PC-9 (cell line): ENCODE data around the gene LMNTD2. TPM values are rescaled to one million over a fixed set of nuclear protein-coding genes. Genes with fewer than 3 reads are reported as not detected.

Source experiments
- BruUV-seq: library from RNA; stranded (reverse); fragments of 400-500 nt; replicated peaks from 2 replicates; lab custom pipeline; 2021; lab: Mats Ljungman, UMichigan
- CTCF ChIA-PET: fragments of 300-600 bp; sonication (Branson Sonifier 250); formaldehyde crosslinking; loops from one replicate; lab custom pipeline; 2022; ENCODE audit warnings: antibody characterized with exemption; lab: Charles Lee
- POLR2A ChIA-PET: fragments of 300-600 bp; sonication (Branson Sonifier 250); formaldehyde crosslinking; loops from one replicate; lab custom pipeline; 2022; ENCODE audit warnings: antibody characterized with exemption; ENCODE audit not compliant: unreplicated experiment; lab: Charles Lee
- DNase-seq, 2 experiments: peaks; one replicate each; pipeline versions ENCODE4 v3.0.0 to v3.0.0-alpha.2; 2015 to 2022; ENCODE audit warnings: mixed read lengths in 1 of 2
- H2AFZ ChIP-seq: fragments of 200-600 bp; sonication (generic); 2 replicates; pipeline ENCODE4 v1.8.1; 2017; ENCODE audit warnings: antibody characterized with exemption
- H3F3A ChIP-seq: fragments of 200-600 bp; sonication (generic); 2 replicates; pipeline ENCODE4 v1.8.1; 2017; ENCODE audit warnings: antibody characterized with exemption, mild to moderate bottlenecking, low read depth; ENCODE audit not compliant: insufficient read depth
- H3K27ac ChIP-seq: fragments of 200-600 bp; sonication (generic); 2 replicates; pipeline ENCODE4 v1.6.1; 2016; ENCODE audit warnings: mixed run types
- H3K27me3 ChIP-seq: fragments of 200-600 bp; sonication (generic); 2 replicates; pipeline ENCODE4 v1.6.1; 2016; ENCODE audit warnings: low read depth, mixed run types; ENCODE audit not compliant: insufficient read depth
- H3K36me3 ChIP-seq: fragments of 200-600 bp; sonication (generic); 2 replicates; pipeline ENCODE4 v1.6.1; 2016; ENCODE audit warnings: low read depth, mixed run types
- H3K4me1 ChIP-seq: fragments of 200-600 bp; sonication (generic); replicated peaks from 2 replicates; pipeline ENCODE4 v1.6.1; 2016; ENCODE audit warnings: mixed run types; ENCODE audit not compliant: insufficient read depth
- H3K4me2 ChIP-seq: fragments of 200-600 bp; sonication (generic); 2 replicates; pipeline ENCODE4 v1.6.1; 2017; ENCODE audit warnings: mixed run types
- H3K4me3 ChIP-seq: fragments of 200-600 bp; sonication (generic); 2 replicates; pipeline ENCODE4 v1.6.1; 2016; ENCODE audit warnings: mixed run types
- H3K79me2 ChIP-seq: fragments of 200-600 bp; sonication (generic); 2 replicates; pipeline ENCODE4 v1.6.1; 2017; ENCODE audit warnings: low read depth, mixed run types
- H3K9me2 ChIP-seq: fragments of 200-600 bp; sonication (generic); 2 replicates; pipeline ENCODE4 v1.8.1; 2017; ENCODE audit warnings: mild to moderate bottlenecking; ENCODE audit not compliant: insufficient read depth
- H3K9me3 ChIP-seq: fragments of 200-600 bp; sonication (generic); 2 replicates; pipeline ENCODE4 v1.8.1; 2016; ENCODE audit warnings: low read depth; ENCODE audit not compliant: insufficient read depth
- H4K20me1 ChIP-seq: fragments of 200-600 bp; sonication (generic); 2 replicates; pipeline ENCODE4 v1.8.1; 2017; ENCODE audit not compliant: insufficient read depth
- CTCF ChIP-seq: fragments of 200-600 bp; sonication (generic); conservative IDR thresholded peaks from 2 replicates; pipeline ENCODE4 v1.6.1; 2017; ENCODE audit warnings: mixed run types, antibody characterized with exemption, mild to moderate bottlenecking, moderate library complexity
- EZH2 ChIP-seq: fragments of 200-600 bp; sonication (generic); IDR thresholded peaks from 2 replicates; pipeline ENCODE4 v1.8.0; 2017; ENCODE audit warnings: antibody characterized with exemption, low read depth
- intact Hi-C: fragments of 100-400 bp; cut with micrococcal nuclease; formaldehyde crosslinking; loops from one replicate; pipeline ENCODE4 v1.10.0; 2022; ENCODE audit not compliant: unreplicated experiment
- total RNA-seq: library from RNA; stranded (reverse); gene quantifications from 2 replicates; pipeline ENCODE4 v1.2.3, GENCODE V29; 2021

Gene LMNTD2
- total RNA-seq, 1 experiment from 2014 or later: 16.3 TPM

DNA sequence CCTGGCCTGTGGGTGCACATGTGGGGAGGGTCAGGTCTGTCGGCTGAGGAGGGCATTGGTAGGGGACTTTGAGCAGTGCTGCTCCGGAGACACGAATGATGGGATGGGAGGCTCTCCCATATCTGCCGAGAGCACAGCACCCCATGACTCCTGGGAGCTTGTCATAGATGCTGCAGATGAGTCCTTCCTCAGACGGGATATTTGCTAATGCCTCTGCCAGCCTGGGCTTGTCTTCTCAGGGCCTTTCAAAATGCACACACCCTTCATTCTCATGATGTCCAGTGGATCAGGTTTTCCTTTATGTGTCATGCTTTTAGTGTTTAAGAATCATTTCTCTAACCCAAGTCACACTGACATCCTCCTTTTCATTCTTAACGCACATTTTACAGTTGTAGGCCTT, 45.4 kb downstream of the LMNTD2 start:
- H3K27ac ChIP-seq: no peak overlapping the region
- H3K4me1 ChIP-seq: no peaks in the 10 kb centered on the region
- no peak overlapping the region for H2AFZ ChIP-seq
- TF ChIP-seq CTCF (no peak), EZH2 (no peak)
- no peak for DNase-seq
- intact Hi-C loops: loop anchor here (5.0 kb wide), 1 partner anchor 123 kb away; the partner anchor contains the start of gene PKP3
- H3K36me3 ChIP-seq: no peaks in the 10 kb centered on the region
- CTCF ChIA-PET: no interaction called here
- POLR2A ChIA-PET: no interaction called here
- BruUV-seq: no TSS peak
- H3K9me3 ChIP-seq: no peaks in the 10 kb centered on the region
- no peak overlapping the region for H3K4me2 ChIP-seq
- H3K27me3 ChIP-seq: no peaks in the 10 kb centered on the region
- no peak overlapping the region for H3K4me3 ChIP-seq
- H3F3A ChIP-seq: no peaks in the 10 kb centered on the region
- H4K20me1 ChIP-seq: no peaks in the 10 kb centered on the region
- H3K79me2 ChIP-seq: no peaks in the 10 kb centered on the region
- no peaks in the 10 kb centered on the region for H3K9me2 ChIP-seq

GRCh38 chr11:514606-515005, 45.9 kb downstream of the LMNTD2 start:
- no peaks in the 10 kb centered on the region for H3F3A ChIP-seq
- TF ChIP-seq EZH2 (no peak), CTCF (no peak)
- POLR2A ChIA-PET: no interaction called here
- H3K79me2 ChIP-seq: no peaks in the 10 kb centered on the region
- no peaks in the 10 kb centered on the region for H4K20me1 ChIP-seq
- intact Hi-C loops: loop anchor here (5.0 kb wide), 1 partner anchor 122 kb away; the partner anchor contains the start of gene PKP3
- no peak for DNase-seq
- H3K36me3 ChIP-seq: no peaks in the 10 kb centered on the region
- no peak overlapping the region for H2AFZ ChIP-seq
- H3K9me3 ChIP-seq: no peaks in the 10 kb centered on the region
- H3K4me2 ChIP-seq: no peak overlapping the region
- CTCF ChIA-PET: no interaction called here
- BruUV-seq: no TSS peak
- H3K9me2 ChIP-seq: no peaks in the 10 kb centered on the region
- H3K27ac ChIP-seq: no peak overlapping the region
- H3K27me3 ChIP-seq: no peaks in the 10 kb centered on the region
- H3K4me1 ChIP-seq: no peaks in the 10 kb centered on the region
- no peak overlapping the region for H3K4me3 ChIP-seq

DNA sequence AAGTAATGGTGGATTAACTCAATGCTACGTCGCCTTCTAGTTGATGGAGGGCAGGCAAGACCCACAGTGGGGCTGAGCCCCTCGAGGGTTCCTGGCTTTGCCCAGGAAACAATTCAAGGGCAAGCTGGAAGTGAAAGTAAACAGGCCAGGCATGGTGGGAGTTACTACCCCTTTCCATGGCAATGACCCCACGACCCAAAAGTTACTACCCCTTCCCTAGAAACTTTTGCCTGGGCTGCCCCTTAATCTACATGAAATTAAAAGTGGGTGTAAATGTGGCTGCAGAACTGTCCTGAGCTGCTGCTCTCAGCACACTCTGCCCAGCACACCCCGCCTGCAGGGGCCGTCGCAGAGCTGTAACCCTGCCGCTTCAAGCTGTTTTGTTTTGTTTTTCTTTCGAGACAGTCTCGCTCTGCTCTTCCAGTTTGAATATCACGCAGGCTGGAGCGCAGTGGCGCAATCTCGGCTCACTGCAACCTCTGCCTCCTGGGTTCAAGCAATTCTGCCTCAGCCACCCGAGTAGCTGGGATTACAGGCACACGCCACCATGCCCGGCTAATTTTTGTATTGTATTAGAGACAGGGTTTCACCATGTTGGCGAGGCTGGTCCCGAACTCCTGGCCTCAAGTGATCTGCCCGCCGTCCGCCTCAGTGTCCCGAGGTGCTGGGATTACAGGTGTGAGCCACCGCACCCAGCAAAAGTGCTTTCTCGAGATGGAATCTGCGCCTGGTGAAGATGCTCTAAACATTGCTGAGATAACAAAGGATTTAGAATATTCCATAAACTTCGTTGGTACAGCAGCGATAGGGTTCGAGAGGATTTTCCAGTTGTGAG, 47.6 kb downstream of the LMNTD2 start:
- TF ChIP-seq CTCF (no peak), EZH2 (no peak)
- no peaks in the 10 kb centered on the region for H4K20me1 ChIP-seq
- ChIA-PET CTCF (no interaction called here), POLR2A (no interaction called here)
- H3K9me3 ChIP-seq: no peaks in the 10 kb centered on the region
- H3K27ac ChIP-seq: no peak overlapping the region
- DNase-seq: no peak
- intact Hi-C loops: no loop called here
- no peaks in the 10 kb centered on the region for H3K36me3 ChIP-seq
- H3F3A ChIP-seq: no peaks in the 10 kb centered on the region
- H3K9me2 ChIP-seq: no peaks in the 10 kb centered on the region
- no peak overlapping the region for H2AFZ ChIP-seq
- H3K79me2 ChIP-seq: no peaks in the 10 kb centered on the region
- H3K4me2 ChIP-seq: no peak overlapping the region
- H3K4me1 ChIP-seq: no peaks in the 10 kb centered on the region
- no peaks in the 10 kb centered on the region for H3K27me3 ChIP-seq
- no peak overlapping the region for H3K4me3 ChIP-seq
- no TSS peak for BruUV-seq
